Measurements from ENCODE around the gene TNPO1.
"Not testable (repeated sequence)": the region's sequence is repeated elsewhere in the genome, so short reads cannot be mapped to it uniquely, and the experiment has no call there.

Gene TNPO1

GRCh38 chr5:72934953-72935725 is 118.7 kb downstream of the TNPO1 start:
- DNase-seq (ENCODE audit: low spot score) = not testable (repeated sequence)

- DNase-seq (ENCODE audit: low spot score) = no peak
Measured at GRCh38 chr5:72936893-72937292, 120.4 kb downstream of the TNPO1 start.

GRCh38 chr5:72937517-72938061 is 121.1 kb downstream of the TNPO1 start:
- DNase-seq (ENCODE audit: low spot score) = no peak

GRCh38 chr5:72938206-72938605 is 121.7 kb downstream of the TNPO1 start:
- no peak for DNase-seq (ENCODE audit: low spot score)

GRCh38 chr5:72940082-72940481 is 123.6 kb downstream of the TNPO1 start:
- no peak for DNase-seq (ENCODE audit: low spot score)

- no peak for DNase-seq (ENCODE audit: low spot score)
Measured at GRCh38 chr5:72943307-72943706, 126.8 kb downstream of the TNPO1 start.

- DNase-seq (ENCODE audit: low spot score) = no peak
Measured at GRCh38 chr5:72947498-72947897, 131.0 kb downstream of the TNPO1 start.

GRCh38 chr5:72949481-72949880 is 133.0 kb downstream of the TNPO1 start:
- DNase-seq (ENCODE audit: low spot score) = no peak

GRCh38 chr5:72951671-72952468 is 135.4 kb downstream of the TNPO1 start:
- no peak for DNase-seq (ENCODE audit: low spot score)

GRCh38 chr5:72954389-72954788 is 137.9 kb downstream of the TNPO1 start:
- no peak for DNase-seq (ENCODE audit: low spot score)

- DNase-seq (ENCODE audit: low spot score) = no peak
Measured at GRCh38 chr5:72955143-72955767, 138.8 kb downstream of the TNPO1 start.

- DNase-seq (ENCODE audit: low spot score) = peak; percentile 94
Measured at GRCh38 chr5:72955768-72956323, 139.4 kb downstream of the TNPO1 start, which contains the start of gene FCHO2. FCHO2 (plus strand) TSS chr5:72956041; CDS start chr5:72956097, 56 bp downstream.

- no peak for DNase-seq (ENCODE audit: low spot score)
Measured at GRCh38 chr5:72956324-72957140, 140.1 kb downstream of the TNPO1 start.

GRCh38 chr5:72957337-72957736 is 140.9 kb downstream of the TNPO1 start:
- DNase-seq (ENCODE audit: low spot score) = no peak

GRCh38 chr5:72959257-72959656 is 142.8 kb downstream of the TNPO1 start:
- no peak for DNase-seq (ENCODE audit: low spot score)
